Measurements from ENCODE around the gene SNTB2. TPM values are rescaled to one million over a fixed set of nuclear protein-coding genes. Genes with fewer than 3 reads are reported as not detected.

The SNTB2 gene
- total and polyA plus RNA-seq, 2 of the 4 experiments (the other 2 are of a cell fraction): 23.5 to 47.5 TPM

- no TSS peak for BruUV-seq (replicated peaks)
- Histone ChIP-seq H3K9me1 (ENCODE audit: insufficient read depth, low read length) (no peaks in the 10 kb centered on the region), H3K56ac (ENCODE audit: extremely low read depth, insufficient read depth, low read length) (no peak overlapping the region), H3K4me3 (ENCODE audit: insufficient read depth, low read depth, low read length) (no peak overlapping the region), H4K8ac (ENCODE audit: low read depth in 2 of 2, low read length in 2 of 2) (no peak overlapping the region), H3K4ac (ENCODE audit: low read depth, low read length) (no peak overlapping the region), H3K27me3 (ENCODE audit: control insufficient read depth, insufficient read depth, low read length) (no peaks in the 10 kb centered on the region), H2AFZ (replicated peaks; ENCODE audit: low read length, poor library complexity) (no peak overlapping the region), H3K9me3 (ENCODE audit: control insufficient read depth, insufficient read depth, low read length) (no peaks in the 10 kb centered on the region), H4K5ac (ENCODE audit: low read depth, low read length) (no peak overlapping the region), H3K4me2 (ENCODE audit: low read depth, low read length) (no peak overlapping the region), H2BK120ac (ENCODE audit: low read depth, low read length) (no peak overlapping the region), H3K36me3 (ENCODE audit: control insufficient read depth, insufficient read depth, low read length) (peaks cover 40% of the 10 kb centered on the region), H3K18ac (ENCODE audit: low read depth, low read length) (no peak overlapping the region), H3K27ac (ENCODE audit: insufficient read depth, low read length) (no peak overlapping the region), H2BK20ac (ENCODE audit: low read depth, low read length) (no peak overlapping the region), H2BK5ac (ENCODE audit: low read depth, low read length, poor library complexity, severe bottlenecking) (peak overlapping the region; percentile 3), H2AK5ac (ENCODE audit: low read depth, low read length) (0 out of 2 replicates have a peak overlapping the region, but pooled peaks have one; percentile 12), H2AK9ac (replicated peaks; ENCODE audit: low read depth, low read length, poor library complexity) (peak overlapping the region; percentile 58), H3K4me1 (ENCODE audit: control insufficient read depth, insufficient read depth, low read length) (peaks cover 2% of the 10 kb centered on the region; the same call in 1 of the 2 replicates), H4K91ac (ENCODE audit: insufficient read depth, low read depth, low read length) (no peak overlapping the region), H3K23ac (ENCODE audit: low read depth, low read length) (no peak overlapping the region), H3K79me1 (ENCODE audit: low read depth in 1 of 2, low read length in 2 of 2) (peaks cover 10% of the 10 kb centered on the region in 2 experiments), H2BK15ac (ENCODE audit: low read depth, low read length) (no peak overlapping the region), H3K9ac (ENCODE audit: low read depth, low read length) (no peak overlapping the region), H4K20me1 (ENCODE audit: insufficient read depth, low read length) (peaks cover 6% of the 10 kb centered on the region; the same call in 1 of the 2 replicates), H3K14ac (replicated peaks; ENCODE audit: low read depth, low read length) (no peak overlapping the region)
- in situ Hi-C loops (cut with MboI; ENCODE audit: low sequenced_read_pairs): loop anchor here (5.0 kb wide), 1 partner anchor 137 kb away; no protein-coding TSS in a partner anchor
- POLR2A ChIA-PET (ENCODE audit: unreplicated experiment): no interaction called here
- intact Hi-C loops (cut with micrococcal nuclease): loop anchor here (1.0 kb wide), 2 partner anchors 137 to 161 kb away; partner anchors contain the start of gene VPS4A
- TF ChIP-seq SMC3 (IDR thresholded peaks at IDR 0.05; ENCODE audit: low read depth, low read length): peak; percentile 79
- no peak for TF ChIP-seq MAZ (IDR thresholded peaks at IDR 0.05; ENCODE audit: borderline replicate concordance, low read depth, low read length)
- TF ChIP-seq RAD21 (IDR thresholded peaks at IDR 0.05; ENCODE audit: low read length): peak; percentile 88
- TF ChIP-seq CEBPB (IDR thresholded peaks at IDR 0.05; ENCODE audit: low read depth, low read length): no peak
- TF ChIP-seq CTCF (conservative IDR thresholded peaks at IDR 0.05; ENCODE audit: low read depth, low read length): peak; percentile 88
- TF ChIP-seq, protein P1, sequence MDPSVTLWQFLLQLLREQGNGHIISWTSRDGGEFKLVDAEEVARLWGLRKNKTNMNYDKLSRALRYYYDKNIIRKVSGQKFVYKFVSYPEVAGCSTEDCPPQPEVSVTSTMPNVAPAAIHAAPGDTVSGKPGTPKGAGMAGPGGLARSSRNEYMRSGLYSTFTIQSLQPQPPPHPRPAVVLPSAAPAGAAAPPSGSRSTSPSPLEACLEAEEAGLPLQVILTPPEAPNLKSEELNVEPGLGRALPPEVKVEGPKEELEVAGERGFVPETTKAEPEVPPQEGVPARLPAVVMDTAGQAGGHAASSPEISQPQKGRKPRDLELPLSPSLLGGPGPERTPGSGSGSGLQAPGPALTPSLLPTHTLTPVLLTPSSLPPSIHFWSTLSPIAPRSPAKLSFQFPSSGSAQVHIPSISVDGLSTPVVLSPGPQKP (IDR thresholded peaks at IDR 0.05; ENCODE audit: borderline replicate concordance, low read depth, low read length): no peak
- TF ChIP-seq POLR2A (IDR thresholded peaks at IDR 0.05; ENCODE audit: low read depth, low read length): no peak
- no peak for TF ChIP-seq RCOR1 (IDR thresholded peaks at IDR 0.05; ENCODE audit: insufficient replicate concordance, low read length)
- no peak for TF ChIP-seq NFE2L2 (IDR thresholded peaks at IDR 0.05; ENCODE audit: low read depth, low read length)
- no peak for TF ChIP-seq BHLHE40 (IDR thresholded peaks at IDR 0.05; ENCODE audit: low read depth, low read length)
- WGBS, 2 experiments (ENCODE audit: extremely low coverage in 2 of 2, insufficient read length in 1 of 2): 85% methylated on average over 6 of the region's 16 CpGs; no CpG with 5 or more reads in 1 of the 2 experiments
- CTCF ChIA-PET: interaction anchor here (0.6 to 2.6 kb wide), 10 partner anchors 8 to 140 kb away, joined by 3 to 17 read pairs (median 5); no protein-coding TSS in a partner anchor
- DNase-seq: peak; percentile 81
- peak; percentile 96 for ATAC-seq (ENCODE audit: low read depth)
- dilution Hi-C loops (cut with HindIII; ENCODE audit: low sequenced_read_pairs, unreplicated experiment): no loop called here
Observed at GRCh38 chr16:69150146-69150865, 36.7 kb upstream of the SNTB2 start.

Measured in IMR-90 (cell line).